ENCODE results near the gene HOXA6. TPM values are rescaled to one million over a fixed set of nuclear protein-coding genes. Genes with fewer than 3 reads are reported as not detected.

Gene HOXA6
- total RNA-seq, 1 experiment from 2014 or later = 12.7 TPM

DNA sequence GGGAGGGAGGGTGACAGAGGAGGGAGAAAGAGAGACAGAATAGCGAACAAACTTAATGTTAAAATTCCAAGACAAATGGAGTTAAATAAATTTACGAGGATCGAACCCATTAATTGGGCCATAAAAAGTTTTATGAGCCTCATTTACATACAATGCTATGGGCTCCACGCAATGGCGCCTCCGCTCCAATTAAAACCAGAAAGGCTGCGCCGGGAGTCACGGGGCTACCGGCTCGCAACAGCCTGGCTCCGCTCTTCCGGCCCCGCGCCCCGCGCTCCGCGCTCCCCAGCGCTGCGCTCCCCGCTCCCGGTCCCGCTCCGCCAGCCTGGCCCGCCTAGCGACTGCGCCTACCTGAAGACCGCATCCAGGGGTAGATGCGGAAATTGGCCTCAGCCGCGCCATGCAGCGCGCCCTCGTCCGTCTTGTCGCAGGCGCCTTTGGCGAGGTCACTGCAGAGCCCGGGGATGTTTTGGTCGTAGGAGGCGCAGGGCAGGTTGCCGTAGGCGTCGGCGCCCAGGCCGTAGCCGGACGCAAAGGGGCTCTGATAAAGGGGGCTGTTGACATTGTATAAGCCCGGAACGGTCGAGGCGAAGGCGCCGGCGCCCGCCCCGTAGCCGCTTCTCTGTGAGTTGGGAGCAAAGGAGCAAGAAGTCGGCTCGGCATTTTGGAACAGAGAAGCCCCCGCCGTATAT is 8.4 kb upstream of the HOXA6 start:
- intact Hi-C loops (cut with micrococcal nuclease) = no loop called here
- ChIA-PET CTCF (interaction anchor here (1.0 to 2.0 kb wide), 3 partner anchors 10 to 1264 kb away, joined by 3 to 12 read pairs (median 4); no protein-coding TSS in a partner anchor), RAD21 (ENCODE audit: low non-redundant PET in 1 of 2, low total read pairs in 2 of 2, uncharacterized antibody in 2 of 2, unreplicated experiment in 2 of 2) (no interaction called here), POLR2A (interaction anchor here (2.0 kb wide), 1 partner anchor 12 kb away, joined by 5 read pairs; no protein-coding TSS in a partner anchor)
- DNase-seq (ENCODE audit: low read depth, low spot score) = no peak
- BruUV-seq (replicated peaks) = TSS peak; percentile 66
- Histone ChIP-seq H3K4me2 (ENCODE audit: low read length) (peak overlapping the region; percentile 100), H3K27me3 (ENCODE audit: insufficient read depth, low read length) (no peaks in the 10 kb centered on the region), H3K36me3 (ENCODE audit: control insufficient read depth in 1 of 2, insufficient read depth in 2 of 2, low read length in 2 of 2) (no peaks in the 10 kb centered on the region), H4K20me1 (ENCODE audit: insufficient read depth) (no peaks in the 10 kb centered on the region), H3K9me2 (ENCODE audit: insufficient read depth) (no peaks in the 10 kb centered on the region), H3K27ac (ENCODE audit: low read depth, low read length) (peak overlapping the region; percentile 91), H3K9ac (ENCODE audit: low read length) (peak overlapping the region; percentile 94), H3K4me3 (replicated peaks in 1 of 2; ENCODE audit: low read depth in 1 of 2, low read length in 2 of 2) (peak overlapping the region; percentile 70 to 88), H3K79me2 (ENCODE audit: insufficient read depth, low read length) (peaks cover 21% of the 10 kb centered on the region), H3K4me1 (ENCODE audit: control insufficient read depth in 1 of 2, insufficient read depth in 2 of 2, low read length in 2 of 2) (peaks cover 15 to 54% of the 10 kb centered on the region in 2 experiments), H3K9me3 (ENCODE audit: control insufficient read depth in 1 of 2, insufficient read depth in 1 of 2, low read depth in 1 of 2, low read length in 2 of 2) (no peaks in the 10 kb centered on the region), H2AFZ (ENCODE audit: low read depth, low read length, poor library complexity, severe bottlenecking) (peak overlapping the region; percentile 93)
- TF ChIP-seq POLR2AphosphoS5 (IDR thresholded peaks at IDR 0.05; ENCODE audit: low read depth, low read length) (peak; percentile 20; the same call in 1 of the 2 replicates), EZH2 (IDR thresholded peaks at IDR 0.05) (no peak), ZFX (IDR thresholded peaks at IDR 0.05) (peak; percentile 19; the same call in 1 of the 2 replicates), FOSL1 (IDR thresholded peaks at IDR 0.05; ENCODE audit: low read depth) (no peak), JUND (IDR thresholded peaks at IDR 0.05) (no peak), SRF (IDR thresholded peaks at IDR 0.05; ENCODE audit: low read depth) (no peak), YY1 (IDR thresholded peaks at IDR 0.05; ENCODE audit: extremely low read depth, insufficient replicate concordance, low read depth, low read length) (peak; percentile 65), POLR2A (IDR thresholded peaks at IDR 0.05; ENCODE audit: borderline replicate concordance, extremely low read depth, insufficient read depth, insufficient read length) (peak; percentile 47), SP1 (IDR thresholded peaks at IDR 0.05; ENCODE audit: low read depth) (no peak)
- TF ChIP-seq, protein P1, sequence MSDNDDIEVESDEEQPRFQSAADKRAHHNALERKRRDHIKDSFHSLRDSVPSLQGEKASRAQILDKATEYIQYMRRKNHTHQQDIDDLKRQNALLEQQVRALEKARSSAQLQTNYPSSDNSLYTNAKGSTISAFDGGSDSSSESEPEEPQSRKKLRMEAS (IDR thresholded peaks at IDR 0.05) = no peak
- ATAC-seq = peak; percentile 31

Measured in HCT116 (cell line).